Stimulated activated CD4-positive, alpha-beta T cell treated with anti-CD3 and anti-CD28 coated beads, Interleukin-15, amount 100 ng/mL, for 24 hours (primary cell): ENCODE measurements around the gene CNRIP1.
A peak's percentile ranks its signal among the peaks of the same experiment; 100 is the strongest.
"Not testable (repeated sequence)": the region's sequence is repeated elsewhere in the genome, so short reads cannot be mapped to it uniquely, and the experiment has no call there.

Experiments
- DNase-seq: peaks from one replicate; pipeline ENCODE4 v3.0.0-alpha.2; 2020

CNRIP1 gene

GRCh38 chr2:68340226-68341061 is 20.7 kb upstream of the CNRIP1 start:
- DNase-seq, result no peak

- no peak for DNase-seq
Measured at GRCh38 chr2:68336192-68336591, 16.4 kb upstream of the CNRIP1 start.

GRCh38 chr2:68333931-68334330 is 14.2 kb upstream of the CNRIP1 start:
- no peak for DNase-seq

GRCh38 chr2:68333009-68333408 is 13.3 kb upstream of the CNRIP1 start:
- no peak for DNase-seq

- DNase-seq, result no peak
Measured at GRCh38 chr2:68330691-68331090, 10.9 kb upstream of the CNRIP1 start.

GRCh38 chr2:68328901-68329300 is 9.2 kb upstream of the CNRIP1 start:
- DNase-seq, result no peak

- no peak for DNase-seq
Measured at GRCh38 chr2:68325056-68325455, 5.3 kb upstream of the CNRIP1 start.

GRCh38 chr2:68320118-68320641 is 431 bp upstream of the CNRIP1 start:
- DNase-seq, result no peak

- no peak for DNase-seq
Measured at GRCh38 chr2:68318914-68319397, 793 bp downstream of the CNRIP1 start.

- no peak for DNase-seq
Measured at GRCh38 chr2:68317971-68318913, 1.5 kb downstream of the CNRIP1 start.

- DNase-seq, result no peak
Measured at GRCh38 chr2:68316111-68316510, 3.6 kb downstream of the CNRIP1 start.

GRCh38 chr2:68311033-68311432 is 8.7 kb downstream of the CNRIP1 start:
- DNase-seq, result no peak

- DNase-seq, result no peak
Measured at GRCh38 chr2:68309426-68309825, 10.3 kb downstream of the CNRIP1 start.

- DNase-seq, result not testable (repeated sequence)
Measured at GRCh38 chr2:68303902-68304272, 15.9 kb downstream of the CNRIP1 start.

GRCh38 chr2:68303033-68303901 is 16.5 kb downstream of the CNRIP1 start:
- no peak for DNase-seq

- DNase-seq, result no peak
Measured at GRCh38 chr2:68302281-68302875, 17.4 kb downstream of the CNRIP1 start.

- no peak for DNase-seq
Measured at GRCh38 chr2:68295516-68295915, 24.2 kb downstream of the CNRIP1 start.

- DNase-seq, result no peak
Measured at GRCh38 chr2:68294913-68295312, 24.8 kb downstream of the CNRIP1 start.

- DNase-seq, result no peak
Measured at GRCh38 chr2:68294187-68294586, 25.6 kb downstream of the CNRIP1 start.

GRCh38 chr2:68293755-68294154 is 26.0 kb downstream of the CNRIP1 start:
- no peak for DNase-seq

- DNase-seq, result no peak
Measured at GRCh38 chr2:68293024-68293423, 26.7 kb downstream of the CNRIP1 start.

- peak; percentile 18 for DNase-seq
Measured at GRCh38 chr2:68292108-68292710, 27.5 kb downstream of the CNRIP1 start.
